ENCODE results near the gene PTPMT1.
"Not testable (repeated sequence)": the region's sequence is repeated elsewhere in the genome, so short reads cannot be mapped to it uniquely, and the experiment has no call there.

PTPMT1 gene

DNA sequence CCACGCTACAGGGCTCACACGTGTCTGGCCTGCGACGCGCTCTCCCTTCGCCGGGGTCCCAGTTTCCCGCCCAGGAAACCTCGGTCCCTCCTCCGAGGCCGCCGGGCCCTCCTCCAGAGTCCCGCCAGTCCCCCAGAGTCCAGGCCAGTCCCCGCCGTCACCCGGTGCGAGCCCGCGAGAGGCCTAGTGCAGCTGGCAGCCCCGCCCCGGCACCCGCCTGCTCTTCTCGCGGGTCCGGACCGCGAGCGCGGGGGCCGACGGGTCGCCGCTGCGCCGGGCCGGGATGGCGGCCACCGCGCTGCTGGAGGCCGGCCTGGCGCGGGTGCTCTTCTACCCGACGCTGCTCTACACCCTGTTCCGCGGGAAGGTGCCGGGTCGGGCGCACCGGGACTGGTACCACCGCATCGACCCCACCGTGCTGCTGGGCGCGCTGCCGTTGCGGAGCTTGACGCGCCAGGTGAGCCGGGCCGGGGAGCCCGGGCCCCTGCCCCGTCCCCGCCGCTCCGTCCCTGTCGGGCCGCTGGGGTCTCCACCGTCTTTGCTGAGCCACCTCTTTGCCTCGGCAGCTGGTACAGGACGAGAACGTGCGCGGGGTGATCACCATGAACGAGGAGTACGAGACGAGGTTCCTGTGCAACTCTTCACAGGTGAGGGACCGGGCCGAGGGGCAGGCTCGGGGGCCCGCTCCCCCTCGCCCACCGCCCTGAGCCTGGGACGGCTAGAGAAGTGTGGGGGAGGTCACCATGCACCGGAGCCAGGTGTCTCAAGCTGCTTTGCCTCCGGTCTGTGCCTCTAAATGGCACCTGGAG lies at the start of gene PTPMT1:
Gene PTPMT1 (plus strand): TSS at position 260 of the 809 bp plus-strand sequence. CDS start 24 bp downstream, at position 284.
- peaks cover 15% of the 10 kb centered on the region for H3K4me1 Mint-ChIP-seq
- H3K4me3 Mint-ChIP-seq, result peak within 1 kb of the TSS; percentile 87
- no peaks in the 10 kb centered on the region for H3K9me3 Mint-ChIP-seq
- H3K27me3 Mint-ChIP-seq, result no peaks in the 10 kb centered on the region
- peak within 1 kb of the TSS; percentile 83 for H3K27ac Mint-ChIP-seq
- H3K36me3 Mint-ChIP-seq, result no peaks in the 10 kb centered on the region

DNA sequence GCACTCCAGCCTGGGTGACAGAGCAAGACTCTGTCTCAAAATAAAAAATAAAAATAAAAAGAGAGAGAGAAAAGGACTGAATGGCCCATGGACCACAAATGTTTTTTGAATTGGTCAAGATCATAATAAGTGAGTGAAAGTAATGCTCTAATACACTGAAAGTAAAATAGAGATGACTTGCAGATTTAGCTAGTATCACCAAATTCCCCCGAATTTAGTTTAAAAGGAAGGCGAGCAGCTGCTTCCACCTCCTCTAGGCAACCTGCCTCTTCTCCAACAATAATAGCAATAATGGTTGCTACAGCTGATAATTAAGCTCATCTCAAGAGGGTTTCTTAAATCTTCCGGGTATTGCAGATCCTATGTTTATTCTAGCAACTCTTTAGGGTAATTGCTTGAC lies 49.2 kb upstream of the PTPMT1 start:
- Mint-ChIP-seq H3K27ac (no peak overlapping the region), H3K9me3 (no peaks in the 10 kb centered on the region), H3K27me3 (no peaks in the 10 kb centered on the region), H3K4me3 (no peak overlapping the region), H3K36me3 (peaks cover 3% of the 10 kb centered on the region), H3K4me1 (peaks cover 75% of the 10 kb centered on the region)

DNA sequence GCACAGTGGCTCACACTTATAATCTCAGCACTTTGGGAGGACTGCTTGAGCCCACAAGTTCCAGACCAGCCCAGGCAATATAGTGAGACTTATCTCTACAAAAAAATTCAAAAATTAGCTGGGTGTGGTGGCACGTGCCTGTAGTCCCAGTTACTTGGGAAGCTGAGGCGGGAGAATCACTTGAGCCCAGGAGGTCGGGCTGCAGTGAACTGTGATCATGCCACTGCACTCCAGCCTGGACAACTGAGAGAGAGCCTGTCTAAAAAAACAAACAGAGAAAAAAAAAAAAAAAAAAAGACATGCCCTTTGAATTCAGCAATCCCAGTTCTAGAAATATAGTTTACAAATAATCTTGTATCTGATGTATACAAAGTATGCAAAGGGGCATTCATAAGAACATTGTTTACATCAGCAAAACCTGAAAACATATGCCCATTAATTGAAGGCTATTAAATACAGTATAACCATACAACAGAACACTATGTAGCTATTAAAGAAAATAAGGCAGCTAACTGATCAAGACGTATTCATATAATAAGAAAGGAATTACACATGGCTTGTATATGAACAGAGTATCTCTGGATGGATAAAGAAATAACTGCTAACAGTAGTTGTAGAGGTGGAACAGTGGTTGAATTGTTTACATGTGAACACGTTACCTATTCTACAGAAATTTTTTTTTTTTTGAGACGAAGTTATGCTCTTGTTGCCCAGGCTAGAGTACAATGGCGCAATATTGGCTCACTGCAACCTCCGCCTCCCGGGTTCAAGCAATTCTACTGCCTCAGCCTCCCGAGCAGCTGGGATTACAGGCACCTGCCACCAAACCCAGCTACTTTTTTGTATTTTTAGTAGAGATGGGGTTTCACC lies 48.2 kb upstream of the PTPMT1 start:
- Mint-ChIP-seq H3K27me3 (no peaks in the 10 kb centered on the region), H3K4me1 (peaks cover 73% of the 10 kb centered on the region), H3K36me3 (peaks cover 3% of the 10 kb centered on the region), H3K27ac (peak overlapping the region; percentile 30), H3K4me3 (no peak overlapping the region), H3K9me3 (no peaks in the 10 kb centered on the region)

- H3K9me3 Mint-ChIP-seq, result no peaks in the 10 kb centered on the region
- peaks cover 70% of the 10 kb centered on the region for H3K4me1 Mint-ChIP-seq
- peaks cover 3% of the 10 kb centered on the region for H3K36me3 Mint-ChIP-seq
- peak overlapping the region; percentile 81 for H3K27ac Mint-ChIP-seq
- peak overlapping the region; percentile 26 for H3K4me3 Mint-ChIP-seq
- H3K27me3 Mint-ChIP-seq, result no peaks in the 10 kb centered on the region
Observed at GRCh38 chr11:47518212-47518964, 47.0 kb upstream of the PTPMT1 start.

DNA sequence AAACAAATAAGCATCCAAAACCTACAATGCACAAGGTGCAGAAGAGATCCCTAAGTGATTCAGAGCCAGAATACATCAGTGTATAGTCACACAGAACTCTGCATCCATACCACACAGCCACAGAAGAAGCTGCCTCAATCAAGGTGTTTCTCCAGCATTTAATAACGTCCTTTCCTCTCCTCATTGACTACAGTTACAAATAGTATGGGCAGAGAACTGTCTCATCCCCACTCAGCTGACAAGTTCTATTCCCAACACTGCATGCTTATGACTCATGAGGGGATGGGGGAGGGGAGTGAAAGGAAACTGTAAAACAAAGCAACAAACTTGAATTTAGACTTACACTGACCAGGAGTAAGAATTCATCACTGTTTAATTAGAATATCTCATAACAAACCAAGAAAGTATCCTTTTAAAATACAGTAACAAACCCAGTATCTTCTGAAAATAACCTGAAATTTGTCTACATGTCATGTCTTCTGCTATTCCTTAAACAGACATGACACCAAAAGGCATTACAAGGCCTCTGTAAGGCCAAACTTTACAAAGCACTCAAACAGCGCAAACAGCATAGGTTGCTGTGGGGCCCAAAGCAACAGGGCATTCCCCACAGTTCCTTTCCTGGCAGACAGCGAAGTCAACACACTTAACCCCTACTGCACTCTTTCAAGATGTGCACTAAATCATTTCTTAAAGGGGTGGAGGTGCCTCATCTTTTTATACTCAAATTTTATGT lies 41.7 kb upstream of the PTPMT1 start:
- peaks cover 1% of the 10 kb centered on the region for H3K36me3 Mint-ChIP-seq
- no peaks in the 10 kb centered on the region for H3K27me3 Mint-ChIP-seq
- H3K4me3 Mint-ChIP-seq, result peak overlapping the region; percentile 75
- H3K9me3 Mint-ChIP-seq, result no peaks in the 10 kb centered on the region
- peak overlapping the region; percentile 89 for H3K27ac Mint-ChIP-seq
- peaks cover 65% of the 10 kb centered on the region for H3K4me1 Mint-ChIP-seq

GRCh38 chr11:47524291-47524874 lies 41.0 kb upstream of the PTPMT1 start:
- H3K36me3 Mint-ChIP-seq, result peaks cover 1% of the 10 kb centered on the region
- H3K4me1 Mint-ChIP-seq, result peaks cover 61% of the 10 kb centered on the region
- peak overlapping the region; percentile 75 for H3K4me3 Mint-ChIP-seq
- H3K27me3 Mint-ChIP-seq, result no peaks in the 10 kb centered on the region
- no peaks in the 10 kb centered on the region for H3K9me3 Mint-ChIP-seq
- H3K27ac Mint-ChIP-seq, result peak overlapping the region; percentile 89

DNA sequence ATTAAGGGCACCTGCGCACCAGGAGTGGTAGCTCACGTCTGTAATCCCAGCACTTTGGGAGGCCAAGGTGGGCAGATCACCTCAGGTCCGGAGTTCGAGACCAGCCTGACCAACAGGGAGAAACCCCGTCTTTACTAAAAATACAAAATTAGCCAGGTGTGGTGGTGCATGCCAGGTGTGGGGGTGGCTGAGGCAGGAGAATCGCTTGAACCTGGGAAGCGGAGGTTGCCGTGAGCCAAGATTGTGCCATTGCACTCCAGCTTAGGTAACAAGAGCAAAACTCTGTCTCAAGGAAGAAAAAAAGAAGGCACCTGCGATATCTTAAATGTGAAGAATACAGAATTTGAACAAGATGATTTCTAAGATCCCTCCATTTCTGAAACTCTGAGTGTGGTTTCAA lies 39.4 kb upstream of the PTPMT1 start:
- Mint-ChIP-seq H3K4me1 (peaks cover 65% of the 10 kb centered on the region), H3K4me3 (peak overlapping the region; percentile 19), H3K27ac (peak overlapping the region; percentile 55)
- H3K36me3 Mint-ChIP-seq, H3K9me3 Mint-ChIP-seq, H3K27me3 Mint-ChIP-seq: not testable (repeated sequence)

DNA sequence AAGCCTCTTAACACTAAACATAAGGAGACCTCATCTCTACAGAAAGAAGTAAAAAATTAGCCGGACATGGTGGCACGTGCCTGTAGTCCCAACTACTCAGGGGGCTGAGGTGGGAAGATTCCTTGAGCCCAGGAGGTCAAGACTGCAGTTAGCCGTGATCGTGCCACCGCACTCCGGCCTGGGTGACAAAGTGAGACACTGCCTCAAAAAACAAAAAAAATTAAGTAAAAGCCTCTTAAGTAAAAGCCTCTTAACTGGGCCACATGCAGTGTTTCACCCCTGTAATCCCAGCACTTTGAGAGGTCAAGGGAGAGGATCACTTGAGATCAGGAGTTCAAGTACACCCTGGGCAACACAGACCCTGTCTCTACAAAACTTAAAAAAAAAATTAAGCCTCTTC lies 38.2 kb upstream of the PTPMT1 start:
- Mint-ChIP-seq H3K4me1 (peaks cover 69% of the 10 kb centered on the region), H3K9me3 (no peaks in the 10 kb centered on the region), H3K27me3 (no peaks in the 10 kb centered on the region), H3K36me3 (no peaks in the 10 kb centered on the region), H3K4me3 (no peak overlapping the region), H3K27ac (peak overlapping the region; percentile 55)

GRCh38 chr11:47529951-47530350 lies 35.4 kb upstream of the PTPMT1 start:
- Mint-ChIP-seq H3K27ac (peak overlapping the region; percentile 63), H3K9me3 (no peaks in the 10 kb centered on the region), H3K36me3 (peaks cover under 1% of the 10 kb centered on the region), H3K4me1 (peaks cover 60% of the 10 kb centered on the region), H3K27me3 (no peaks in the 10 kb centered on the region), H3K4me3 (no peak overlapping the region)

- not testable (repeated sequence) for H3K27me3 Mint-ChIP-seq, H3K27ac Mint-ChIP-seq, H3K9me3 Mint-ChIP-seq, H3K4me3 Mint-ChIP-seq, H3K36me3 Mint-ChIP-seq
- peaks cover 56% of the 10 kb centered on the region for H3K4me1 Mint-ChIP-seq
Observed at GRCh38 chr11:47530721-47531120, 34.7 kb upstream of the PTPMT1 start.

- Mint-ChIP-seq H3K9me3 (no peaks in the 10 kb centered on the region), H3K4me3 (no peak overlapping the region), H3K27ac (no peak overlapping the region), H3K27me3 (no peaks in the 10 kb centered on the region), H3K36me3 (peaks cover 3% of the 10 kb centered on the region), H3K4me1 (peaks cover 47% of the 10 kb centered on the region)
Observed at GRCh38 chr11:47531666-47532065, 33.7 kb upstream of the PTPMT1 start.

DNA sequence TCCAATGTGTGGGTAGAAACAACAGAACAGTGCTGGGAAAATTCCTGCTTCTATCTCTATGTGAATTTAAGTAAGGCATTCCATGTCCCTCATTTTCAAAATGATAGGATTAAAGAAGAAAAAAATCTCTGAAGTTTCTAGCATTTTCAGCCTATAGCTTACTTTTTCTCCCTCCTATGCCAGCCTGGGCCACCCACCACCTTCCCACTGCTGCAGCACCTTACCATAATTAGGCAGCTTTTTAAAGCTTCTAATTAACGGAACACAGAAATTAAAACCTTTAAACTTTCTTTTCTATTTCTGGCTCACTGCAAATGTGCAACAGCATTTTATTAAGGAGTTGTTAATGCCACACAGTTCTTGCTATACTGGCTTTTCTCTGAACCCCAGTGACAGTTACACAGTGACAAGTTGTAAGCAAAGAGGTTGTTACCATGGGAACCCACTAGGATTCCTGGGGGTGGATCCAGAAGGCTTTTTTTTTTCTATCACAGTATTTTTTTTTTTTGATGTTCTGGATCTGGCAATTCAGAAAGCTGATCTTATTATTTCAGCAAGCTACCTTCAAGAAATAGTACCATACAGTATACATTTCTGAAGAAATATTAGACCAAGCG lies 32.7 kb upstream of the PTPMT1 start:
- Mint-ChIP-seq H3K36me3 (peaks cover 3% of the 10 kb centered on the region), H3K9me3 (no peaks in the 10 kb centered on the region), H3K4me1 (peaks cover 47% of the 10 kb centered on the region), H3K4me3 (no peak overlapping the region), H3K27ac (peak overlapping the region; percentile 35), H3K27me3 (no peaks in the 10 kb centered on the region)

GRCh38 chr11:47533690-47534151 lies 31.7 kb upstream of the PTPMT1 start:
- H3K36me3 Mint-ChIP-seq, result peaks cover 5% of the 10 kb centered on the region
- no peaks in the 10 kb centered on the region for H3K27me3 Mint-ChIP-seq
- H3K27ac Mint-ChIP-seq, result no peak overlapping the region
- no peak overlapping the region for H3K4me3 Mint-ChIP-seq
- H3K4me1 Mint-ChIP-seq, result peaks cover 51% of the 10 kb centered on the region
- H3K9me3 Mint-ChIP-seq, result no peaks in the 10 kb centered on the region

DNA sequence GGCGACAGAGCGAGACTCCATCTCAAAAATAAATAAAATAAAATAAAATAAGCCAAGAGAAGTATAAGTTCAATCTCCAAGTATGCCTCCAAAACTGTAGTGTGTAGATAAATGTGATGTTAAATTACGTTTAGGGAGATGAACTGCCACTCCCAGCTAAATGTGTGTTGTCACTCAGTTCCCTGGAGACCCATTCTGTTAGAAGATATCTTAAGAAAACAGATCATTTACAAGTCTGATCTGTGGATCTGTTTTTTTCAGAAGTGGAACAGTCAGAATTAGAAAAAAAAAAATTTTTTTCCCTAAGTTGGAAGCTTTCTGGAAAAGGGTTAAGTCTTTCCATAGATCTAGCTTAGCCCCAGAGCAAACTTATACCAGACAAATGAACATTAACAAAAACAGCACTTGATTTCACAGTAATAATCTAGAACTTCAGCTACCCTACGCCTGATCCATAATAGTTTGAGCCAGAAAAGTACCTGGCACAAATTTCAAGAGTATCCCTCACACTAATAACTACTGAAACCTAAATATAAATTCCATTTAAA lies 30.6 kb upstream of the PTPMT1 start:
- no peaks in the 10 kb centered on the region for H3K27me3 Mint-ChIP-seq
- H3K36me3 Mint-ChIP-seq, result peaks cover 7% of the 10 kb centered on the region
- H3K27ac Mint-ChIP-seq, result peak overlapping the region; percentile 14
- no peak overlapping the region for H3K4me3 Mint-ChIP-seq
- H3K9me3 Mint-ChIP-seq, result no peaks in the 10 kb centered on the region
- peaks cover 56% of the 10 kb centered on the region for H3K4me1 Mint-ChIP-seq
